H9 (cell line): ENCODE results near the gene PCSK6. TPM values are rescaled to one million over a fixed set of nuclear protein-coding genes. Genes with fewer than 3 reads are reported as not detected.
A peak's percentile ranks its signal among the peaks of the same experiment; 100 is the strongest.

Source experiments
- DNase-seq: peaks from one replicate; pipeline ENCODE4 v3.0.0-alpha.2; 2017
- H2AFZ ChIP-seq: one replicate; pipeline ENCODE4 v1.6.1; 2013; ENCODE audit warnings: mild to moderate bottlenecking, low read length, control low read depth, moderate library complexity
- H2AK5ac ChIP-seq: 2 replicates; pipeline ENCODE4 v1.6.1; 2013; ENCODE audit warnings: low read length, control low read depth, mixed read lengths; ENCODE audit not compliant: insufficient read length
- H2BK120ac ChIP-seq: one replicate; pipeline ENCODE4 v1.6.1; 2013; ENCODE audit warnings: low read depth, mild to moderate bottlenecking, low read length, control low read depth, inconsistent platforms; ENCODE audit not compliant: poor library complexity, severe bottlenecking
- H2BK12ac ChIP-seq: 2 replicates; pipeline ENCODE4 v1.6.1; 2013; ENCODE audit warnings: low read length, control low read depth, mixed read lengths, low read depth; ENCODE audit not compliant: insufficient read length
- H2BK15ac ChIP-seq: 2 replicates; pipeline ENCODE4 v1.6.1; 2013; ENCODE audit warnings: low read depth, low read length, control low read depth
- H2BK20ac ChIP-seq: one replicate; pipeline ENCODE4 v1.6.1; 2013; ENCODE audit warnings: low read depth, mild to moderate bottlenecking, low read length, control low read depth, inconsistent platforms; ENCODE audit not compliant: poor library complexity, severe bottlenecking
- H2BK5ac ChIP-seq: 2 replicates; pipeline ENCODE4 v1.6.1; 2013; ENCODE audit warnings: low read length, control low read depth, mixed read lengths; ENCODE audit not compliant: insufficient read length
- H3K14ac ChIP-seq: 2 replicates; pipeline ENCODE4 v1.6.1; 2013; ENCODE audit warnings: low read length, control low read depth; ENCODE audit not compliant: insufficient read depth
- H3K18ac ChIP-seq: 2 replicates; pipeline ENCODE4 v1.6.1; 2013; ENCODE audit warnings: low read depth, mild to moderate bottlenecking, mixed read lengths, low read length, control low read depth; ENCODE audit not compliant: insufficient read length
- H3K23ac ChIP-seq: 2 replicates; pipeline ENCODE4 v1.6.1; 2013; ENCODE audit warnings: low read length, control low read depth, mixed read lengths, low read depth; ENCODE audit not compliant: insufficient read length
- H3K23me2 ChIP-seq: 2 replicates; pipeline ENCODE4 v1.6.1; 2013; ENCODE audit warnings: low read depth, mild to moderate bottlenecking, mixed read lengths, low read length, control low read depth; ENCODE audit not compliant: insufficient read length, poor library complexity, severe bottlenecking
- H3K27ac ChIP-seq: 2 replicates; pipeline ENCODE4 v1.5.1; 2013; ENCODE audit warnings: low read length, control low read depth, mixed read lengths, low read depth; ENCODE audit not compliant: insufficient read length
- H3K27me3 ChIP-seq: 2 replicates; pipeline ENCODE4 v1.6.1; 2013; ENCODE audit warnings: low read length, control low read depth, inconsistent platforms; ENCODE audit not compliant: insufficient read depth
- H3K4ac ChIP-seq: 2 replicates; pipeline ENCODE4 v1.6.1; 2013; ENCODE audit warnings: low read depth, mild to moderate bottlenecking, control low read depth, inconsistent platforms, low read length, moderate library complexity
- H3K4me1 ChIP-seq: 2 replicates; pipeline ENCODE4 v1.6.1; 2013; ENCODE audit warnings: low read length, control low read depth, inconsistent platforms; ENCODE audit not compliant: insufficient read depth
- H3K4me2 ChIP-seq: 2 replicates; pipeline ENCODE4 v1.6.1; 2013; ENCODE audit warnings: low read length, control low read depth, mixed read lengths; ENCODE audit not compliant: insufficient read length, insufficient read depth
- H3K56ac ChIP-seq: 2 replicates; pipeline ENCODE4 v1.6.1; 2013; ENCODE audit warnings: low read depth, mild to moderate bottlenecking, mixed read lengths, low read length, control low read depth; ENCODE audit not compliant: insufficient read length
- H3K79me1 ChIP-seq: 2 replicates; pipeline ENCODE4 v1.6.1; 2013; ENCODE audit warnings: low read depth, mild to moderate bottlenecking, moderate library complexity, low read length, control low read depth, inconsistent platforms; ENCODE audit not compliant: insufficient read depth, poor library complexity, severe bottlenecking
- H3K79me2 ChIP-seq: 2 replicates; pipeline ENCODE4 v1.6.1; 2013; ENCODE audit warnings: low read length, control low read depth, inconsistent platforms; ENCODE audit not compliant: insufficient read depth
- H3K9ac ChIP-seq: 2 replicates; pipeline ENCODE4 v1.6.1; 2013; ENCODE audit warnings: low read length, control low read depth, mixed read lengths; ENCODE audit not compliant: insufficient read length; ENCODE audit errors: extremely low read depth
- H3K9me3 ChIP-seq: one replicate; pipeline ENCODE4 v1.6.1; 2013; ENCODE audit warnings: low read depth, low read length, inconsistent platforms; ENCODE audit not compliant: control insufficient read depth
- H3T11ph ChIP-seq: one replicate; pipeline ENCODE4 v1.6.1; 2013; ENCODE audit warnings: mild to moderate bottlenecking, low read length, control low read depth, inconsistent platforms
- H4K20me1 ChIP-seq: one replicate; pipeline ENCODE4 v1.6.1; 2013; ENCODE audit not compliant: control insufficient read depth, insufficient read length, insufficient read depth
- H4K5ac ChIP-seq: 2 replicates; pipeline ENCODE4 v1.6.1; 2013; ENCODE audit warnings: low read depth, mild to moderate bottlenecking, mixed read lengths, low read length, control low read depth; ENCODE audit not compliant: insufficient read length
- H4K8ac ChIP-seq: replicated peaks from 2 replicates; pipeline ENCODE4 v1.6.1; 2013; ENCODE audit warnings: low read length, control low read depth, mixed read lengths, low read depth; ENCODE audit not compliant: insufficient read length
- H4K91ac ChIP-seq: 2 replicates; pipeline ENCODE4 v1.6.1; 2013; ENCODE audit warnings: low read depth, mild to moderate bottlenecking, moderate library complexity, mixed read lengths, low read length, control low read depth; ENCODE audit not compliant: insufficient read length
- H3K27ac Mint-ChIP-seq, 3 experiments: 2 replicates in 2 of 3; 3 replicates in 1 of 3; pipeline ENCODE4 v1.8.0; 2020 to 2021; ENCODE audit warnings: mixed read lengths in 3 of 3, mild to moderate bottlenecking in 1 of 3, moderate library complexity in 1 of 3
- H3K27me3 Mint-ChIP-seq: 2 replicates; pipeline ENCODE4 v1.8.0; 2021; ENCODE audit warnings: low read depth, mild to moderate bottlenecking, moderate library complexity, mixed read lengths
- H3K36me3 Mint-ChIP-seq, 3 experiments: 2 replicates in 2 of 3; 3 replicates in 1 of 3; pipeline ENCODE4 v1.8.0; 2020 to 2021; ENCODE audit warnings: low read depth in 3 of 3, mixed read lengths in 3 of 3; ENCODE audit not compliant: insufficient read depth in 1 of 3
- H3K4me1 Mint-ChIP-seq, 2 experiments: 2 replicates each; pipeline ENCODE4 v1.8.0; 2020; ENCODE audit warnings: mixed read lengths in 2 of 2
- H3K4me3 Mint-ChIP-seq, 2 experiments: 2 replicates in 1 of 2; 3 replicates in 1 of 2; pipeline ENCODE4 v1.8.0; 2020 to 2021; ENCODE audit warnings: mild to moderate bottlenecking in 2 of 2, mixed read lengths in 2 of 2, moderate library complexity in 1 of 2
- H3K9me3 Mint-ChIP-seq, 2 experiments: 2 replicates in 1 of 2; 3 replicates in 1 of 2; pipeline ENCODE4 v1.8.0; 2020; ENCODE audit warnings: mild to moderate bottlenecking in 2 of 2, mixed read lengths in 2 of 2, moderate library complexity in 1 of 2
- WGBS: extraction: QIAGEN DNeasy Blood & Tissue Kit; methylation state at CpG from one replicate; pipeline ENCODE4 v1.1.7; 2013; ENCODE audit warnings: missing lambda C conversion rate, low lambda C conversion rate, mixed read lengths; ENCODE audit not compliant: insufficient read length; ENCODE audit errors: extremely low coverage; 5-methylcytosine and 5-hydroxymethylcytosine counted together
- total RNA-seq: library from RNA; stranded (reverse); gene quantifications from 2 replicates; pipeline ENCODE4 v1.2.1, GENCODE V29; 2021
- TF ChIP-seq, protein P1 (sequence below): fragments of 200-600 bp; sonication (generic); conservative IDR thresholded peaks from 3 replicates; pipeline ENCODE4 v1.8.0; 2021; ENCODE audit warnings: antibody characterized with exemption, mild to moderate bottlenecking

PCSK6 gene
- total RNA-seq, 1 experiment from 2014 or later: 4.0 TPM

DNA sequence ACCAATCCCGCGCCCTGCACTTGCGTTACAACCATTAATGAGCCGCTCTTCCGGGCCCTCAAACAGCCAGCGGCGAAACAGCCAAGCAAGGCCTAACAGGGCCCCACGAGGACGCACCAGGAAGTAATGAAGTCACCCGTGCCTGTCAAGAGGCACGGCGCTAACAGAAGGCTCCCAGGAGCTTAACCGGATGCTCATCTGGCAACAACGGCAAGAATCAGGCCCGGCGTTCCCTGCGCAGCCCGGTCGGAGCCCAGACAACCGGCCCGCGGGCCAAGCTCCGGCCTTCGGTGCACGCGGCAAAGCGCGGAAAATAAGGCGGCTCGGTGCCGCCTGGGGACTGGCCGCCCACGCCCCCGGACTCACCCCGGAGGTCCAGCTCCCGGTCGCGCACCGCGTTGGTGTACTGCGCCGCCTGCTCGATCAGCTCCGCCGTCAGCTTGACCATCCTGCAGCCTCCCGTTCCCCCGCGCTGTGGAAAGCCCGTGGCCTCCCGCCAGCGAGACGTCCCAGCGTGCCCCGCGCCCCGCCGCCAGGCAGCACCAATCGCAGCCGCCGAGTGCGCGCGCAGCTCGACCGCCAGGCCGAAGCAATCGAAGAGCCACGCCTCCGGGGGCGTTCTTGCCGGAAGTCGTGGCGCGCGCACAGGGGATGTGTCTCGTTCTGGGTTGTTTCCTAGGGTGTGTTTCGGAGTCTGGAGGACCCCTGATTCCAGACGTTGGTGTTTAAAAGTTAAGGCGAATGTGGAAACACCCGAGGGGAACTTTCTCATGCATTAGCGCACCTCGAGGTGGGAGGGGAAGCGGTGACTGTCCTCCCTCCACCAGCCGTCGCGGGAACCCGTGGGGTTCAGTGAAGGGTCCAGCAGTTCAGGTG is 194.5 kb downstream of the PCSK6 start, which contains the start of gene SNRPA1:
SNRPA1 (minus strand) TSS at position 518 of the 876 bp plus-strand sequence; CDS start at position 448, 70 bp downstream.
- H2AFZ ChIP-seq: no peak within 1 kb of the TSS
- peaks cover 2 to 24% (median 19%) of the 10 kb centered on the region in 3 experiments; a peak in 5 of 7 replicates for H3K36me3 Mint-ChIP-seq
- peak; percentile 95 for DNase-seq
- no peaks in the 10 kb centered on the region for H3K79me1 ChIP-seq
- H2BK120ac ChIP-seq: no peak within 1 kb of the TSS
- H3K23ac ChIP-seq: no peak within 1 kb of the TSS
- H3K9me3 ChIP-seq: no peaks in the 10 kb centered on the region
- peak within 1 kb of the TSS; percentile 92 for H3K9ac ChIP-seq
- H3K79me2 ChIP-seq: peaks cover 21% of the 10 kb centered on the region
- H3K27me3 Mint-ChIP-seq: no peaks in the 10 kb centered on the region
- H2BK20ac ChIP-seq: no peak within 1 kb of the TSS
- TF ChIP-seq, protein P1, sequence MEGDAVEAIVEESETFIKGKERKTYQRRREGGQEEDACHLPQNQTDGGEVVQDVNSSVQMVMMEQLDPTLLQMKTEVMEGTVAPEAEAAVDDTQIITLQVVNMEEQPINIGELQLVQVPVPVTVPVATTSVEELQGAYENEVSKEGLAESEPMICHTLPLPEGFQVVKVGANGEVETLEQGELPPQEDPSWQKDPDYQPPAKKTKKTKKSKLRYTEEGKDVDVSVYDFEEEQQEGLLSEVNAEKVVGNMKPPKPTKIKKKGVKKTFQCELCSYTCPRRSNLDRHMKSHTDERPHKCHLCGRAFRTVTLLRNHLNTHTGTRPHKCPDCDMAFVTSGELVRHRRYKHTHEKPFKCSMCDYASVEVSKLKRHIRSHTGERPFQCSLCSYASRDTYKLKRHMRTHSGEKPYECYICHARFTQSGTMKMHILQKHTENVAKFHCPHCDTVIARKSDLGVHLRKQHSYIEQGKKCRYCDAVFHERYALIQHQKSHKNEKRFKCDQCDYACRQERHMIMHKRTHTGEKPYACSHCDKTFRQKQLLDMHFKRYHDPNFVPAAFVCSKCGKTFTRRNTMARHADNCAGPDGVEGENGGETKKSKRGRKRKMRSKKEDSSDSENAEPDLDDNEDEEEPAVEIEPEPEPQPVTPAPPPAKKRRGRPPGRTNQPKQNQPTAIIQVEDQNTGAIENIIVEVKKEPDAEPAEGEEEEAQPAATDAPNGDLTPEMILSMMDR: no peak
- WGBS: no CpG with 5 or more reads among the region's 87 CpGs
- no peaks in the 10 kb centered on the region for H3K4me1 ChIP-seq
- H4K5ac ChIP-seq: no peak within 1 kb of the TSS
- no peak within 1 kb of the TSS for H4K91ac ChIP-seq
- H3K14ac ChIP-seq: peak within 1 kb of the TSS; percentile 72; the same call in 1 of the 2 replicates
- H3K27ac Mint-ChIP-seq: peak within 1 kb of the TSS; percentile 84 to 95 (median 89); a peak in 6 of 7 replicates
- H3K4me1 Mint-ChIP-seq: peaks cover 11 to 18% of the 10 kb centered on the region in 2 experiments
- H3K4me2 ChIP-seq: peak within 1 kb of the TSS; percentile 81
- H3K27ac ChIP-seq: no peak within 1 kb of the TSS
- no peak within 1 kb of the TSS for H2BK5ac ChIP-seq
- H2BK12ac ChIP-seq: no peak within 1 kb of the TSS
- H3K4ac ChIP-seq: no peak within 1 kb of the TSS
- H3K23me2 ChIP-seq: peaks cover 7% of the 10 kb centered on the region
- H3T11ph ChIP-seq: no peak within 1 kb of the TSS
- H4K8ac ChIP-seq: no peak within 1 kb of the TSS
- H4K20me1 ChIP-seq: no peaks in the 10 kb centered on the region
- H3K56ac ChIP-seq: no peak within 1 kb of the TSS
- no peaks in the 10 kb centered on the region for H3K27me3 ChIP-seq
- peak within 1 kb of the TSS; percentile 91 to 92 for H3K4me3 Mint-ChIP-seq
- no peak within 1 kb of the TSS for H2BK15ac ChIP-seq
- H3K18ac ChIP-seq: no peak within 1 kb of the TSS
- no peak within 1 kb of the TSS for H2AK5ac ChIP-seq
- H3K9me3 Mint-ChIP-seq: no peaks in the 10 kb centered on the region
